Stomach (tissue), 9 donors: ENCODE results near the gene MYCN. TPM values are rescaled to one million over a fixed set of nuclear protein-coding genes. Genes with fewer than 3 reads are reported as not detected.
"Not testable (repeated sequence)": the region's sequence is repeated elsewhere in the genome, so short reads cannot be mapped to it uniquely, and the experiment has no call there.

Experiments
- DNase-seq, 2 donors: peaks; one replicate each; pipeline versions ENCODE4 v3.0.0 to v3.0.0-alpha.2; 2013 to 2019
- H3K27ac ChIP-seq, 5 donors: fragments of 200-600 bp in 4 of 5; sonication (generic) in 4 of 5; one replicate each; pipeline ENCODE4 v1.5.1; 2013 to 2019; ENCODE audit warnings: mild to moderate bottlenecking in 1 of 5, moderate library complexity in 1 of 5
- H3K27me3 ChIP-seq, 3 donors: fragments of 200-600 bp; sonication (generic); one replicate each; pipeline ENCODE4 v1.5.1; 2017 to 2019; ENCODE audit warnings: mixed run types in 1 of 3
- H3K36me3 ChIP-seq, 4 donors: fragments of 200-600 bp; sonication (generic); 1 replicate in 3 of 4; 2 replicates in 1 of 4; pipeline ENCODE4 v1.5.1; 2016 to 2019
- H3K4me1 ChIP-seq, 4 donors: fragments of 200-600 bp; sonication (generic); one replicate each; pipeline ENCODE4 v1.5.1; 2016 to 2019
- H3K4me3 ChIP-seq, 4 donors: fragments of 200-600 bp; sonication (generic) in 3 of 4; one replicate each; pipeline ENCODE4 v1.5.1; 2016 to 2019; ENCODE audit warnings: mild to moderate bottlenecking in 1 of 4
- H3K9me3 ChIP-seq, 4 donors: fragments of 200-600 bp; sonication (generic); one replicate each; pipeline ENCODE4 v1.5.1; 2016 to 2019
- EP300 ChIP-seq: sonication (generic); formaldehyde crosslinking; IDR thresholded peaks from one replicate; pipeline ENCODE4 v1.6.1; 2017; ENCODE audit warnings: antibody characterized with exemption
- POLR2A ChIP-seq, 4 donors: fragments of 450-650 bp; IDR thresholded peaks; one replicate each; pipeline ENCODE4 v1.6.1; 2016; ENCODE audit warnings: antibody characterized with exemption in 4 of 4, control low read depth in 2 of 4, mild to moderate bottlenecking in 1 of 4, moderate library complexity in 1 of 4
- POLR2AphosphoS5 ChIP-seq, 3 donors: sonication (generic); formaldehyde crosslinking; IDR thresholded peaks; one replicate each; pipeline ENCODE4 v1.6.1; 2016; ENCODE audit warnings: antibody characterized with exemption in 3 of 3
- WGBS, 5 donors: extraction: QIAGEN DNeasy Blood & Tissue Kit in 3 of 5; methylation state at CpG; one replicate each; pipeline versions ENCODE4 v1.1.5 to v1.1.7; 2013 to 2018; 5-methylcytosine and 5-hydroxymethylcytosine counted together
- intact Hi-C: fragments of 100-400 bp; cut with DNase I; formaldehyde crosslinking; loops from one replicate; pipeline ENCODE4 v1.15.1; 2023; ENCODE audit warnings: low total_unique reads
- polyA plus RNA-seq, 3 donors: library from polyadenylated mRNA; stranded (reverse); fragments of 200-250 nt; gene quantifications; one replicate each; pipeline ENCODE4 v1.2.3, GENCODE V29; 2013
- total RNA-seq, 5 donors: library from RNA; depleted of rRNA; stranded (reverse); fragments of >200 nt; gene quantifications; one replicate each; pipeline versions ENCODE4 v1.1.0 to v1.2.3, GENCODE V29; 2014 to 2016
- TF ChIP-seq, protein P1 (sequence below), 7 experiments: fragments of 450-650 bp in 4 of 7; fragments of 200-600 bp in 3 of 7; sonication (generic) in 3 of 7; IDR thresholded peaks; one replicate each; pipeline ENCODE4 v1.5.1; 2016 to 2019; ENCODE audit warnings: antibody characterized with exemption in 7 of 7, control low read depth in 2 of 7, mild to moderate bottlenecking in 1 of 7
- donor health status: healthy with polysubstance abuse.
- donor health status: Bipolar disorder and iron deficiency.
- donor health status: healthy.

The MYCN gene
- total and polyA plus RNA-seq, 8 donors, result 0.90 to 9.6 (median 2.3) TPM; not detected in 1

DNA sequence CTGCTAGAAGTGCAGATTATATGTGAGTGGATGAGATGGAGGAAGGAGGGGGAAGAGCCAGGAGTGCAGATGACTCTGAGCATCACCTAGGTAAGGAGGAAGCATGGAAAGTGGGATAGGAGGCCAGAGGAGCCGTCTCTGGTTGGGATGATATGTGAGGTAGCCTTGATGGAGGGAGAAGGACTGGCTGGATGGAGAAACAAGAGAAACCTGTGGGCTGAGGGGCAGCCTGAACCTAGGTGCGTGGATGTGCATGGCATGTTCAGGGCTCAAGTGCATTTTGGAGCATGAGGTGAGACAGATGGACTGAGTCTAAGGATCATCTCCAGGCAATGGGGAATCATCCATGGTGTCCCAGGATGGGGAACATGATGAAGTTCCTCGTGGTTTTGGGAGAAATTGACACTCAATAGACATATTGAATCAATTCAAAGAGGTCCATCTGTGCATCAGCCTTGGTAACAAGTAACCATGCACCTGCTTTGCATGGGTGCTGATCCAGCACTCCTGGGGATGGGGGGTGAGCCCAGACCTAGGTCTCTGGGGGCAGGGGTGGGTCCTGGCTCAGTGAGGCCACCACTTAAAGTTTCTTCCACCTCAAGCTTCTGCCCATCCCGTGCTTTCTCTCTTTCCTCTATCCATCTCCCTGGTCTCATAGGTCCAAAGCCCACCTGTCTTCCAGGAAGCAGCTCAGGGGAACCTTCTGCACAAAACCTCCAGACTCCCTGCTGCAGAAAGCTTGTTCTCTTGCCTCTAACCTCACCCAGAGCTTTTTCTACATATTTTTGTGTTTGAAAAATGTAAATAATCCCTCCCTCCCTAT is 19.2 kb downstream of the MYCN start:
- 85 to 96% (median 91%) methylated on average over 4 of the region's 4 CpGs for WGBS, 5 donors
- H3K4me1 ChIP-seq, result no peaks in the 10 kb centered on the region
- no peak for TF ChIP-seq EP300
- no peaks in the 10 kb centered on the region for H3K9me3 ChIP-seq
- intact Hi-C loops, result no loop called here
- no peak overlapping the region for H3K4me3 ChIP-seq
- DNase-seq, result no peak
- H3K36me3 ChIP-seq, result no peaks in the 10 kb centered on the region
- H3K27ac ChIP-seq, result no peak overlapping the region
- no peaks in the 10 kb centered on the region for H3K27me3 ChIP-seq

DNA sequence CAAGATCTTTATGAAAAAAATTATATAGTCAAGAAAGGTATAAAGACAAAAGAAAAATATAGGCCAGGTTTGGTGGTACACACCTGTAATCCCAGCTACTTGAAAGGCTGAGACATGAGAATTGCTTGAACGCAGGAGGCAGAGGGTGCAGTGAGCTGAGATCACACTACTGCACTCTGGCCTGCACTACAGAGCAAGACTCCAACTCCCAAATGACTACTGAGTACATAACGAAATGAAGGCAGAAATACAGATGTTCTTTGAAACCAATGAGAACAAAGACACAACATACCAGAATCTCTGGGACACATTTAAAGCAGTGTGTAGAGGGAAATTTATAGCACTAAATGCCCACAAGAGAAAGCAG is 19.8 kb downstream of the MYCN start:
- H3K27me3 ChIP-seq, intact Hi-C loops: not testable (repeated sequence)
- 58 to 71% (median 60%) methylated on average over 2 of the region's 2 CpGs for WGBS, 5 donors

DNA sequence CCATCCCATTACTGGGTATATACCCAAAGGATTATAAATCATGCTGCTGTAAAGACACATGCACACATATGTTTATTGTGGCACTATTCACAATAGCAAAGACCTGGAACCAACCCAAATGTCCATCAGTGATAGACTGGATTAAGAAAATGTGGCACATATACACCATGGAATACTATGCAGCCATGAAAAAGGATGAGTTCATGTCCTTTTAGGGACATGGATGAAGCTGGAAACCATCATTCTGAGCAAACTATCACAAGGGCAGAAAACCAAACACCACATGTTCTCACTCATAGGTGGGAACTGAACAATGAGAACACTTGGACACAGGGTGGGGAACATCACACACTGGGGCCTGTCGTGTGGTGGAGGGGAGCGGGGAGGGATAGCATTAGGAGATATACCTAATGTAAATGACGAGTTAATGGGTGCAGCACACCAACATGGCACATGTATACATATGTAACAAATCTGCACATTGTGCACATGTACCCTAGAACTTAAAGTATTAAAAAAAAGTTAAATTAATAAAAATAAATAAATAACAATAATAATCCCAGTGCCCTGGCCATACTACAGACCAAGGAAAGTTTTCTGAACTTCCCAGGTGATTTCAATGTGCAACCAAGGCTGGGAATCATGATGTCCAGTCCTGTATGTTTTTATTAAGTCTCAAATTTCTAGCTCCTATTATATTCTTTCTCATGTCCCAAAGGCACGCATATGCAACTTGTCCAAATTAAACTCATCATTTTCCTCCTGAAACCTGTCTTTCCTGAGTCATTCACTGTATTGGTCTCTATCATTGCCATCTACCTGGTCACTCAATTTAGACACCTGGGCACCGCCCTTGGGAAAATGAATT is 23.0 kb downstream of the MYCN start:
- intact Hi-C loops, H3K27me3 ChIP-seq: not testable (repeated sequence)
- 85 to 97% (median 94%) methylated on average over 5 of the region's 5 CpGs for WGBS, 5 donors

More for the DNA sequence above, 19.8 kb downstream of the MYCN start:
- H3K4me1 ChIP-seq, H3K27ac ChIP-seq, DNase-seq, H3K4me3 ChIP-seq, H3K9me3 ChIP-seq, H3K36me3 ChIP-seq: not testable (repeated sequence)

DNA sequence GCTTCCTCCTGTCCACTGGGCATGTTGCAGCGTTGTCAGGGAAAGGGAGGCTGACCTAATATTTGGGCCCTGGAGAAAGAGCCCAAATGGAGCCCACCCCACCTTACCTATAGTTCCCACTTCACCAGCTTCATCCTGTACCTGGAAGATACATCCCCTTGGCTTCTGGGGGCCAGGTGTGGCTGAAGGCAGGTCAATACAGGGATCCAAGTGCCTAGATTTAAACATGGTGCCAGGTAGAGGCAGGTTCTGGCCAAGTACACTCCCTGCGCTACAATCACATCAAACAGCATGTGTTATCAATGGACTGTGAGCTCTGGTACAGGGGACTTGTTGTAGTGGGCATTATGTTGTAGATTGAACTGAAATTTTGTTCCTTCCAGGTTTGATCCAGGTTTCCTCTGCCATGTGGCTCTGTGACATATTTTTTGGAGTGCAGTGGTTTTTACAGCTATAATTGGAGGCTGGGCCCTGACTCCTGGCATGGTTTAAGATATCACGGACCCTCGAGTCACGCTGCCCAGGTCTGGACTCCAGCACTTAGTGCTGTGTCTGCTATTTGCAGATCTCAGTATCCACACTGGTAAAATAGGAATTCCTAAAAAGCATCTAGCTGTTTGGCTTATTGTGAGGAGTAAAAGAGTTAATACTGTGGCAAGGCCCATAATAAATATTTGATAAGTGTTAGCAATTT is 23.8 kb downstream of the MYCN start:
- no peaks in the 10 kb centered on the region for H3K9me3 ChIP-seq
- intact Hi-C loops, result no loop called here
- no peak for TF ChIP-seq POLR2A (IDR thresholded peaks at IDR 0.05)
- TF ChIP-seq, protein P1, sequence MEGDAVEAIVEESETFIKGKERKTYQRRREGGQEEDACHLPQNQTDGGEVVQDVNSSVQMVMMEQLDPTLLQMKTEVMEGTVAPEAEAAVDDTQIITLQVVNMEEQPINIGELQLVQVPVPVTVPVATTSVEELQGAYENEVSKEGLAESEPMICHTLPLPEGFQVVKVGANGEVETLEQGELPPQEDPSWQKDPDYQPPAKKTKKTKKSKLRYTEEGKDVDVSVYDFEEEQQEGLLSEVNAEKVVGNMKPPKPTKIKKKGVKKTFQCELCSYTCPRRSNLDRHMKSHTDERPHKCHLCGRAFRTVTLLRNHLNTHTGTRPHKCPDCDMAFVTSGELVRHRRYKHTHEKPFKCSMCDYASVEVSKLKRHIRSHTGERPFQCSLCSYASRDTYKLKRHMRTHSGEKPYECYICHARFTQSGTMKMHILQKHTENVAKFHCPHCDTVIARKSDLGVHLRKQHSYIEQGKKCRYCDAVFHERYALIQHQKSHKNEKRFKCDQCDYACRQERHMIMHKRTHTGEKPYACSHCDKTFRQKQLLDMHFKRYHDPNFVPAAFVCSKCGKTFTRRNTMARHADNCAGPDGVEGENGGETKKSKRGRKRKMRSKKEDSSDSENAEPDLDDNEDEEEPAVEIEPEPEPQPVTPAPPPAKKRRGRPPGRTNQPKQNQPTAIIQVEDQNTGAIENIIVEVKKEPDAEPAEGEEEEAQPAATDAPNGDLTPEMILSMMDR (IDR thresholded peaks at IDR 0.05), result no peak
- no peak for TF ChIP-seq POLR2AphosphoS5 (IDR thresholded peaks at IDR 0.05)
- TF ChIP-seq EP300, result no peak
- no peaks in the 10 kb centered on the region for H3K36me3 ChIP-seq
- DNase-seq, result peak in 1 of 2 donors; percentile 7
- H3K27me3 ChIP-seq, result no peaks in the 10 kb centered on the region
- H3K4me1 ChIP-seq, result peaks cover 0 to 11% (median 4%) of the 10 kb centered on the region in 4 donors
- no peak overlapping the region for H3K4me3 ChIP-seq
- H3K27ac ChIP-seq, result no peak overlapping the region
- 67 to 86% (median 83%) methylated on average over 5 of the region's 5 CpGs for WGBS, 5 donors

More for the DNA sequence above, 23.0 kb downstream of the MYCN start:
- H3K36me3 ChIP-seq, H3K4me3 ChIP-seq, H3K27ac ChIP-seq, H3K9me3 ChIP-seq, DNase-seq: not testable (repeated sequence)
- peaks cover 0 to 11% (median 4%) of the 10 kb centered on the region in 4 donors for H3K4me1 ChIP-seq

DNA sequence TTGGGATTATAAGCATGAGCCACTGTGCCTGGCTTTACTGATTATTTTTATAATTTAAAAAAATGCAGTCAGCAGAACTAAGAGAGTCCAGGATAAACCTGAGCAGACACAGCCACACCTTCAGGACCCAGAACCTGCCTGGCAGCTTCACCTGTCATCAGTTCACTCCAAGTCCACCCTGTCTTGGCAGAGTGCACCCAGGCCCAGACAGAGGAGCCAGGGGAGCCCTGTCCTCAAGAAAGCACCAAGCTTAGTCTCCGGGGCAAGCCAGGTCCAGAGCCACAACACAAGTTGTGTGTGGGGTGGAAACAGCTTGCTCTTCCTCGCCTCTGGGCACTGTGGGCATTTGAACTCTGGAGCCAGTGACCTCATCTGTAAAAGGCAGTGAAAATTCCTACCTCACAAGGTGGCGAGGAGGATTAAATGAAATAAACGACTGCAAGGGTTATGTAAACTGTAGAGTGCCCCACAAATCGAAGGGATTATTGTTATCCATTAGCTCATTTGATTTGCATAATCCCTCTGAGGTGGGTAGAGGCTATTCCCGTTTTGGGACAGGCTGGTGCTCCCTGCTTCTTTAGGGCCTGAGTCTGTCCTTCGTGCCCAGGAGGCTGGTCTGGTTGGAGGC is 24.7 kb downstream of the MYCN start:
- 51 to 66% (median 58%) methylated on average over 7 of the region's 7 CpGs for WGBS, 5 donors
- no peak overlapping the region for H3K4me3 ChIP-seq
- peaks cover 0 to 11% (median 4%) of the 10 kb centered on the region in 4 donors for H3K4me1 ChIP-seq
- H3K9me3 ChIP-seq, result no peaks in the 10 kb centered on the region
- DNase-seq, result peak in 1 of 2 donors; percentile 30
- no peak overlapping the region for H3K27ac ChIP-seq
- intact Hi-C loops, result no loop called here
- H3K27me3 ChIP-seq, result no peaks in the 10 kb centered on the region
- TF ChIP-seq POLR2AphosphoS5 (IDR thresholded peaks at IDR 0.05) (no peak), POLR2A (IDR thresholded peaks at IDR 0.05) (no peak), EP300 (no peak)
- TF ChIP-seq, protein P1 (IDR thresholded peaks at IDR 0.05), result no peak
- no peaks in the 10 kb centered on the region for H3K36me3 ChIP-seq
